SKM-1 (cell line): ENCODE data around the gene TCF23.
"Not testable (repeated sequence)": the region's sequence is repeated elsewhere in the genome, so short reads cannot be mapped to it uniquely, and the experiment has no call there.

ENCODE experiments used
- DNase-seq: peaks from one replicate; lab custom pipeline; 2025; ENCODE audit not compliant: unreplicated experiment; lab: John Stamatoyannopoulos, UW

TCF23 gene

GRCh38 chr2:27184115-27184514 is 35.3 kb downstream of the TCF23 start:
- no peak for DNase-seq

DNA sequence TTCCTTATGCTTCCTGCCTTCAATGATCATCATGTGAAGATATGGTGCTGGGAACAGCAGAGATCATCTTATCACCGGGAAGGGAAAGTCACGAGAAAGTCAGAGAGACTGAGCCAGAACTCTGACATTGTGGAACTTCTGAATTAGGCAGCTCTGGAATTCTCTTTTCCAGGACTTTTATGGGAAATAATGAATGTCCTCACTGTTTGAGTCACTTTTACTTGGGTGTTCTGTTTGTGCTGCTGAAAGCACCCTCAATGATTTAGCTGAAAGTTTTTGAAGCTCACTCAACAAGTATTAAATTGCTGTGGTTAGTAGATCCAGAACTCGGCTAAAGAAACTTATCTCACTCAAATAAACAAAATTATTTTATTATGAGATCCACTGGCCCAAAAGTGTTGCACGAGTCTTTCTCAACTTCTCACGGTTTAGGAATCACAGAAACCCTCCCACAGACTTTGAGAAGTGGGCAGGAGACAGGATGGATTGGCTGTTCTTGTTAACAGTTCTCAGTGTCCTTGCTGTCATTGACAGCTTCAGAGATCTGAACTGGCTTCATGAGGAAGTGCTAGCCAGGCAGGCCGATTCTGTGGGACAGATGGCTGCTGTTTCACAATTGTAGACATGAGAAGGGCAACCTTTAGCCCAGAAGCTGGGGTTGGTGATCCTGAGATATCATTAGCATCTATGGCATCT is 36.7 kb downstream of the TCF23 start:
- DNase-seq = peak; percentile 72

- no peak for DNase-seq
These were observed 38.0 kb downstream of the TCF23 start for GRCh38 chr2:27186613-27187345.

DNA sequence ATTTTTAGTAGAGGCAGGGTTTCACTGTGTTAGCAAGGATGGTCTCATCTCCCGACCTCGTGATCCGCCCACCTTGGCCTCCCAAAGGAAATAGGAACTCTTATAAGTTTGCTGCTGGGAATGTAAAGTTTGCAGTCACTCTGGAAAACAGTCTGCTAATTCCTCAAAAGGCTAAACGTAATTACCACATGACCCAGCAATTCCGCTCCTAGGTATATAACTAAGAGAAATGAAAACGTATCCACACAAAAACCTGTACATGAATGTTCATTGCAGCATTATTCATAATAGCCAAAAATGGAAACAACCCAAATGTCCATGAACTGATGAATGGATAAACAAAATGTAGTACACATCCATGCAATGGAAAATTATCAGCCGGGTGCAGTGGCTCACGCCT is 41.2 kb downstream of the TCF23 start:
- DNase-seq = no peak

- DNase-seq = peak; percentile 21
These were observed 42.4 kb downstream of the TCF23 start for GRCh38 chr2:27191070-27191829.

GRCh38 chr2:27194538-27195354 is 45.9 kb downstream of the TCF23 start:
- no peak for DNase-seq

DNA sequence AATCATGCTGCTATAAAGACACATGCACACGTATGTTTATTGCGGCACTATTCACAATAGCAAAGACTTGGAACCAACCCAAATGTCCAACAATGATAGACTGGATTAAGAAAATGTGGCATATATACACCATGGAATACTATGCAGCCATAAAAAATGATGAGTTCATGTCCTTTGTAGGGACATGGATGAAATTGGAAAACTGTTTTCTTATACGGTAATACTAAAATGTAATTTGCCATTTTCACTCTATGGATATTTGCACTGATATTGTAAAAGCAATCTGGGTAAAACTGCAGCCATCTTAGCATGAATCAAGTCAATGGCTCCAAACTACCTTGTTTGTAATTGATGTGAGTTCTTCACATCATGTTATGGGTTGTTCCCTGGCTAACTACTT is 47.0 kb downstream of the TCF23 start:
- not testable (repeated sequence) for DNase-seq

GRCh38 chr2:27198068-27198467 is 49.3 kb downstream of the TCF23 start:
- DNase-seq = not testable (repeated sequence)

DNA sequence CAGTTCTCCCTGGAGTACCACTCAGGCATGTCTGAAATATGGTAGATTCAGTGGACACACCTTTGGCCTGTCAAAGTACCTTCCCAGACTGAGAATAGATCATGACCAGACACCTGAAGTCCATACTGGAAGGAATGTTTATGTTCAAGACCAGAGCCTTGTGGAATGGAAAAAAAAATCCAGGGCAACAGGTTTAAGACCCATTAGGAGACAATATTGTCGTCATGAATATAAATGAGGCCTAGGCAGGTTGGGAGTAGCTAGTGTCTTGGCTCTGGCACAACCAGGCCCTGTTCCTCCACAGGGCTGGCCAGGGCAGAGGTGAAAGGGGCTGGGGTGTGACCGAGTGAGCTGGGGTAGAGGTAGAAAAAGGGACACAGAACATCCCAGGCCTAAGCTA is 49.8 kb downstream of the TCF23 start:
- DNase-seq = no peak

GRCh38 chr2:27199241-27199640 is 50.4 kb downstream of the TCF23 start:
- no peak for DNase-seq

GRCh38 chr2:27201675-27202074 is 52.9 kb downstream of the TCF23 start:
- DNase-seq = no peak

DNA sequence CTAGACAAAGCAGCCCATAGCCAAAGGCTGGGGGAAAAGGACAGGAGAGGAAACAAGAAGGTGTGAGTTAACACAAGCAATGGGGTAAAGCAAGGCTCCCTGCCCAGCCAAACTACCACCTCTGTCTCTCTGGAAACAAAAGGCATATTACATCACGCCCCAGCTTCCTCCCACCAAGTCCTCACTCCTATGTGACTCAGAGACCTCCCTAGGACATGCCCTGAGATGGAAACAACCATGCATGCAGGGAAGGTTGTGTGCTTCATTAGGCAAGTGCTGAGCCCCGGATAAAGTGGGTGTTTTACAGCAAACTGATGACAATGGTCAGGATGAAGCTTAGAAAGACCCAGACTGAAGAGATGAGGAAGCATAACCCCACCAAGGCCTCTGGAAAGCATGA is 54.0 kb downstream of the TCF23 start:
- no peak for DNase-seq

DNA sequence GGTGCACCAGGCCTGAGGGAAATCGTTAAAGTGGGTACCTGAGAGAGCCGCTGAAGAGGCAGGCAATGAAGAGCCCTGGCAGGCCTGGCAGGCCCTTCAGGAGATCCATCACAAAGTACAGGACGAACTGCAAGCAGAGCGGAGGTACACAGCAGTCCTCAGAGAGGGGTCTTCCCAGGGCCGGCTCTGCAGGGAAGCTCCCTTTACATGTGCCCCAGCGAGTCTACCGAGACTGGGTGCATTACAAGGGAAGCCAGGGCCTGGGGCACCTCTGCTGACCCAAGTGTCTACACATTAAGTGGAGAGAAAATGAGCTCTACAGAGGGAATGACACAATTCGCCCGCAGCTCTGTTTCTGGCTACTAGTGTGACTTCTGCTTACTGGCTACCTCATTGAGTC is 54.9 kb downstream of the TCF23 start:
- no peak for DNase-seq

DNA sequence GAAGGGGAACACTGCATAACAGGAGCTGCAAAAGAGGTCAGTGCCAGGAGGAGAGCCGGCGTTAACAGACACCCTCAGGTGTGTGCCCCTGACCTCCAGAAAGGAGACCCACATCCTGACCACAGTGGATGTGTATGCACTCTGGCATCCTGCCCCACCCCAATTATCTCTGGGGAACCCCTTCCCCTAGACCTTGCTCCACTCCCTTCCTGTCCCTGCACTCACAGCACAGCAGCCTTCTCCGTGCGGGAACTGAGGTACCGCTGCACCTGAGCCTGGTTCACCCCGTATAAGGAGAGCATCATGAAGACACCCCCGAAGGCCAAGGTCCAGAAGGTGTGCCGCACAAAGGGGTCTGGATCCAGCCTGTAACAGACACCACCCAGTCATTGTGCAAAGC is 55.8 kb downstream of the TCF23 start:
- DNase-seq = no peak

DNA sequence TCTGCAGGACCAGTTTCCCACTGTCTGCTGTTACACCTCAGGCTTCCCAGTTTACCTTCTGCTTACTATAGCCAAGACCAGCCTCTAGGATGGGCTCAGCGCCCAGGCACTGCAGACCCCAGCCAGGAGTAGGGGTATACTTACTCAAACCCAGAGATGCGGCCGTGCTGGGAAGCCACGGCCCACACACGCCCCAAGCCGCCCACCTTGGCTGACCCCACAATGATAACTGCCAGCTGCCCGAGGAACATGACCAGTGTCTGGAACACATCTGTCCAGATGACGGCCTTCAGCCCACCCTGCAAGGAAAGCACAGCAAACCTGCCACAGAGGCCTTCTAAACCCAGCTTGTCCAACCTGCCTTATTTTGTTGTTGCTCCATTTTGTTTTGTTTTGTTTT is 56.4 kb downstream of the TCF23 start:
- no peak for DNase-seq

DNA sequence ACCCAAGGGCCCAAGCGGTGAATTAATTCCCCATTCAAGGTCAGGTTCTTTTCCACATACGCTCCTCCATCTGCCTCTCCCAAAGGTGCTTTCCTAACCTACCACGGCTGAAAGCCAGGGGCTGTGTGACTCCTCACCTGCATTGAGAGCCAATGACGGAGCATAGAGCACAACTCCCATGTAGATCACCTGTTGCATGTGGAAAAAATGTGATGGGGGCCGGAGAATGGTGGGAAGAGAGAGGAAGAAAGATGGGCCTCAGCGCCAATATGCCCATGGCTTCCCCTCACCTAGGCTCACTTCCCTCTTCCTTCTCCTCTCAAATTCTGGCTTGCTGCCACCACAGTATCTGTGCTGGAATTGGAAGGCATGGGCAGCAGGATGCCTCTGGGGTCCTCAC is 57.5 kb downstream of the TCF23 start:
- no peak for DNase-seq
